Omental fat pad (tissue), 4 donors: ENCODE measurements around the gene RNFT2. TPM values are rescaled to one million over a fixed set of nuclear protein-coding genes. Genes with fewer than 3 reads are reported as not detected.
A peak's percentile ranks its signal among the peaks of the same experiment; 100 is the strongest.

Experiments
- ATAC-seq: fragments of 150-250 bp; one replicate; pipeline ENCODE4 v1.9.1; 2016; ENCODE audit warnings: mild to moderate bottlenecking, moderate library complexity; ENCODE audit not compliant: low FRiP score
- DNase-seq: peaks from one replicate; pipeline ENCODE4 v3.0.0-alpha.2; 2019; ENCODE audit warnings: low spot score
- total RNA-seq, 4 donors: library from RNA; depleted of rRNA; stranded (reverse); fragments of >200 nt; gene quantifications; one replicate each; pipeline ENCODE4 v1.1.0, GENCODE V29; 2016
- TF ChIP-seq, protein P1 (sequence below), 3 donors: fragments of 450-650 bp; IDR thresholded peaks; one replicate each; pipeline ENCODE4 v1.5.1; 2016 to 2017; ENCODE audit warnings: antibody characterized with exemption in 3 of 3, mild to moderate bottlenecking in 3 of 3, moderate library complexity in 2 of 3

Gene RNFT2
- total RNA-seq, 4 donors from 2014 or later: 0.37 to 2.5 (median 0.98) TPM

DNA sequence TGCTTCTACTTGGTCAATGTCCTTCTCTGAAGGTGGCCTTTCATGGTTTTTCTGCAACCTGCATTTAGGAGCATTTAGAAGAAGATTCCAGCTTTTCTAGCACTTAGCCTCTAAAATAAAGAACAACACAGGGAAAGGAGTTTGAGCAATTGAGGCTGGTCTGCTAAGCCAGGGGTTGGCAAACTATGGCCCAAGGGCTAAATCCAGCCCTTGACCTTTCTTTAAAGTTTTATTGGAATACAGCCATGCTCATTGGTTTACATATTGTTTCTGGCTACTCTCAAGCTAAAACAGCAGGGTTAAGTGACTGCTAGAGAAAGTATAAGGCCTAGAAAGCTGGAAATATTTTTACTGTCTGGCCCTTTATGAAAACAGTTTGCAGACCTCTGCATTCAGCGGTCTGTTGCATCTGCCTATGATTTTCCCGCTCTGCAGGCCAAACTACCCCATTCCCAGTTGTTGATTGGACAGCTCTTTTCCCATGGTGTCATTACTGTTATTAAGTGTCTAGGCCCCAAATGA is 39.5 kb upstream of the RNFT2 start:
- no peak for DNase-seq
- TF ChIP-seq, protein P1, sequence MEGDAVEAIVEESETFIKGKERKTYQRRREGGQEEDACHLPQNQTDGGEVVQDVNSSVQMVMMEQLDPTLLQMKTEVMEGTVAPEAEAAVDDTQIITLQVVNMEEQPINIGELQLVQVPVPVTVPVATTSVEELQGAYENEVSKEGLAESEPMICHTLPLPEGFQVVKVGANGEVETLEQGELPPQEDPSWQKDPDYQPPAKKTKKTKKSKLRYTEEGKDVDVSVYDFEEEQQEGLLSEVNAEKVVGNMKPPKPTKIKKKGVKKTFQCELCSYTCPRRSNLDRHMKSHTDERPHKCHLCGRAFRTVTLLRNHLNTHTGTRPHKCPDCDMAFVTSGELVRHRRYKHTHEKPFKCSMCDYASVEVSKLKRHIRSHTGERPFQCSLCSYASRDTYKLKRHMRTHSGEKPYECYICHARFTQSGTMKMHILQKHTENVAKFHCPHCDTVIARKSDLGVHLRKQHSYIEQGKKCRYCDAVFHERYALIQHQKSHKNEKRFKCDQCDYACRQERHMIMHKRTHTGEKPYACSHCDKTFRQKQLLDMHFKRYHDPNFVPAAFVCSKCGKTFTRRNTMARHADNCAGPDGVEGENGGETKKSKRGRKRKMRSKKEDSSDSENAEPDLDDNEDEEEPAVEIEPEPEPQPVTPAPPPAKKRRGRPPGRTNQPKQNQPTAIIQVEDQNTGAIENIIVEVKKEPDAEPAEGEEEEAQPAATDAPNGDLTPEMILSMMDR (IDR thresholded peaks at IDR 0.05): no peak
- ATAC-seq: no peak

DNA sequence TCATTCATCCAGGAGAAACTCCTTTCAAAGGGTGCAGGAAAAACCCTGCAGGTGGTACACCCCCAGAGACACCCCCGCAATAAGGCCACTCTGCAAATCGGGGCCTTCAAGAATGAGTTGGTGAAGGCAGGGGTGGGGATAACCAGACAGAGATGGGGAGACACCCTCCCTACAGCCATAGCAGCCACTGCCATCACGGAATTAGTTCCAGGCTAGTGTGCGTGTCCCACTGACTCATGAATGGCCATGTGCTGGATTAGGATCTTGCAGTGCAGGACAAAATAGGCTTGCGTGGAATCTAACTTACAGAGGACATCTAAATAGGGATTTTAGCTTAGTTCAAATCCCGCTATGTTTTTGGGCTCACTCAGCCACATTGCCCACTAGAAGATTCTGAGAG is 38.0 kb upstream of the RNFT2 start:
- TF ChIP-seq, protein P1 (IDR thresholded peaks at IDR 0.05): no peak
- DNase-seq (no peak), ATAC-seq (no peak)

DNA sequence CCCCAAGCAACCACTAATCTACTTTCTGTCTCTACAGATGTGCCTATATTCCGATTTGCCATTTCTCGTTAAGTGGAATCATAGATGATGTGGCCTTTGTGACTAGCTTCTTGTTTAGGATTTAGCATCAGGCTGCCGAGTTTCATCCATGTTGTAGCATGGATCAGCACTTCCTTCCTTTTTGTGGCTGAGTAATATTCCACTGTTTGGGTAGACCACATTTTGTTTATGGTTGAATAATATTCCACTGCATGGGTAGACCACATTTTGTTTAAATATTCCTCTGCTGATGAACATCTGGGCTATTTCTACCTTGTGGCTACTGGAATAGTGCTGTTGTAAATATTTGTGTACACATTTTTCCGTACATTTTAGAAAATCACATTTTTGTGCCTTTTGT is 36.7 kb upstream of the RNFT2 start:
- TF ChIP-seq, protein P1 (IDR thresholded peaks at IDR 0.05): no peak
- DNase-seq: no peak
- ATAC-seq: no peak

DNA sequence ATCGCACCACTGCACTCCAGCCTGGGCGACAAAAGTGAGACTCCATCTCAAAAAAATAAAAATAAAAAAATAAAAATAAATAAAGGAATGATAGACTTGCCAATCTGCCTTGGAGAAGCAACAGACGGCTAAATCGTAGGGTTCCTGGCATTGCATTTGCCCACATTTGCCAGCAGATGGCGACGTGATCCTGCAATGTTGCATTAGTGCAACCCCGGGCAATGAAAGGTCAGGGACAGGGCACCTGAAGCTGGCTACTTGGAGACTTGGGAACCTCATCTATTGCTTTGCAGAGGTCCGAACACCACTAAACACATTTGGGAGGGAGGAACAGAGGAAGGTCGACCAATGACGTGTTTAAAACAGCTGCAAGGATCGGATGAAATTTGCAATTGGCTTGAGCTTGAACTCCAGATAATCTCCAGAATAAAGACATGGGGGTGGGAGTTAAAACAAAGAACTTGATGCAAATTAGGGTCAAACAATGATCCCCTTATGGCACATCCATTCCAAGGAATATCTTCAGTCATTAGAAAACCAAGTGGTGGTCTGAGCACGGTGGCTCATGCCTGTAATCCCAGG is 34.8 kb upstream of the RNFT2 start:
- TF ChIP-seq, protein P1 (IDR thresholded peaks at IDR 0.05): peak in 1 of 3 donors; percentile 12
- DNase-seq: peak; percentile 41
- ATAC-seq: peak; percentile 57

DNA sequence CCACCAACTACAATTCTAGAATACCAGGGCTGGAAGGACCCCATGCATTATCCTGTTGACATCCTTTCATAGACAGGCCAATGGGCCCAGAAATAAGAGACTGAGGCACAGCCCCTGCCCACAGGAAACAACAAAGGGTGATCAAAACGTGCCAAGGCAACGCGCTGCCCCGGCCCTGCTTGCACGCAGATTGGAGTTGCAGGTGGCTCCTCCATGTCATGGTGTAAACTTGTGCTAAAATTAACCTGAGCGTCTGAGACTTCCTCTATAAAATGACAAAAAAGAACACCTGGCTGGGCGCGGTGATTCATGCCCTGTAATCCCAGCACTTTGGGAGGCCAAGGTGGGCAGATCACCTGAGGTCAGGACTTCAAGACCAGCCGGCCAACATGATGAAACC is 30.4 kb upstream of the RNFT2 start:
- no peak for DNase-seq
- ATAC-seq: no peak
- TF ChIP-seq, protein P1 (IDR thresholded peaks at IDR 0.05): no peak

DNA sequence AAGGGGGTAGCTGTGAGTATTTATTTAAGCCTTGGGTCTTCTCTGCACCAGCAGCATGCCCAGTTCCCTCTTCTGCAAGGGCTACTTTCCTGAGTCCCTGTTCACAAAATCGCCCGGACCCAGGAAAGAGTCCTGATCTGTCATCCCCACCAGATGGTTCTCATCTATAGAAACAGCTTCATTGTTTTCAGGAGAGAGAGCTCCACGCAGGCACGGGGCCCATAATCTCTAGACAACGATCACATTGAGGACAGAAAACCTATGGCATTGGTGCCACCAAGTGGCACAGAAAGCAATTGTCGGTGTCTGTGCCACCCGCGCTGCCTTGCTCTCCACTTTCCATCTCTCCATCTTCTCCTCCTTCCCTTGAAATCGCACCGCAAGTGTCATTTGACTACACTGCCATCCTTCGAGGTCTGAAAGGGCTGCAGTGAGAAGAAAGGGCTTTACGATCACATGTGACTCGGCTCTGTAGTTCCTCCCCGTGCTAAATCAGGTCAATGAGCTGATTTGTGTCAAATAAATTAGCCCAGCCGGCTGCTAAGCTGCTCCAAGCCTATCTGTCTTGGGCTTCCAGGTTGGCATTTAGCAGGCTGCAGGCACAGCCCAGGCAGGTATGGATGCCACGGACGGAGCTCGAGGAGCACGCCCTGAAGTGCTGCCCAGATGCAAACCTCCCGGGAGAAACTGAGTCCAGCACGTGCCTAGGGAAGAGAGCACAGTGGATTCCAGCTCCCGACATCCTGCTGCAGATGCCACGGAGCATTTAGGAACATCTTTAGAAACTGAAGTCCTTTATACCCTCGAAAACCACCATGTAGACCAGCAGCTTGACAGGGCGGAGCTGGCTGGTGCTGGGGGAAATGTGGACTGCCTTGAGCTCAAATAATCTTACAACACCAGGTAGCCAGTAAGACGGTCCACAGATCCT is 29.0 kb upstream of the RNFT2 start:
- ATAC-seq (peak; percentile 44), DNase-seq (no peak)
- TF ChIP-seq, protein P1 (IDR thresholded peaks at IDR 0.05): no peak
